Stimulated activated CD8-positive, alpha-beta memory T cell treated with anti-CD3 and anti-CD28 coated beads, Interleukin-12 subunit alpha, Interleukin-12 subunit beta, amount 100 ng/mL, for 1 hour (primary cell): ENCODE results near the gene PTPN9.
"Not testable (repeated sequence)": the region's sequence is repeated elsewhere in the genome, so short reads cannot be mapped to it uniquely, and the experiment has no call there.

Experiments used
- DNase-seq: peaks from one replicate; pipeline ENCODE4 v3.0.0-alpha.2; 2020; ENCODE audit warnings: low read depth

The PTPN9 gene

DNA sequence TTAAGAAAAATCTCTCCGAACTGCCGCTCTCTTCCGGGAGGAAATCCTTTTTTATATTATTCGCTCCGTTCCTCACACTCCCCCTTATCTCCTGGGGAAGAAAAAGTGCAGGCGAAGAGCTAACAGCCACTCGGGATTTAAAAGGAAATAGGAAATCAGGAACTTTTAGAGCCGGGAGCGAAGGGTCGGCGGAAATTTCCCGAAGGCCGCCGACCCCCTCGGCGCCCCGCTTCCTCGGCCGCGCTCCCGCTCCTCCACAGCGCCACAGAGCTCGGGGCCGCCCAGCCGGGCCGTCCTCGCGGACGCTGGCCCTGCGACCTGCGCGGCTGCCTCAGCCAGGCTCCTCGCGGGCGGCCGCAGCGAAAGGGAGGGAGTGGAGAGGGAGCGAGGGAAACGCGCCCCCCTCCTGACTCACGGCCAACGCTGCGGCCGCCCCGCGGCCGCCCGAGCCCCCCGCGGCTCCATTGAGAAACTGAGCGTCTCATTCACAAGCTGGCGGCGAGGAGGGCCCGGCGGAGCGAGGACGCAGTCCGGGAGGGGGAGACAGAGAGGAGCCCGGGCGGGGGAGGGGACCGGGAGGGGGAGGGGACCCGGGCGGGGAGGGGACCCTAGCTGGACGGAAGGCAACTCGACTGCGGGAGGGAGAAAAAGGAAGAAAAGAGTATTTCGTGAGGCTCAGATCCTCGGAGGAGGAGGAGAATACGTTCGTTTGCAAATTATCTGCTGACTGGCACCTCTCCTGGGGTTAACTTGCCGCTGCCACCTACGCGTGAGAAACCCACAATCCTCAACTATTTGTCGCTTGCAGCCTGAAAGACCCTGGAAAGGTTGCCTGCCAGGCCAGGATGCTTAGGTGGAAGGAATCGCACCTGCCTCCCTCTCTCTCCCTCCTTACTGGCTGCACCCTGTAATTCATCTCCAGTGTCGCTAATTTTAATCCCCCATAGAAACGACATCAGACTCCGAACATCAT is at the start of gene PTPN9:
Gene PTPN9, minus strand, starts transcription at position 368 of the 973 bp plus-strand sequence. CDS start 539 bp downstream, outside the sequence.
- peak; percentile 57 for DNase-seq

DNA sequence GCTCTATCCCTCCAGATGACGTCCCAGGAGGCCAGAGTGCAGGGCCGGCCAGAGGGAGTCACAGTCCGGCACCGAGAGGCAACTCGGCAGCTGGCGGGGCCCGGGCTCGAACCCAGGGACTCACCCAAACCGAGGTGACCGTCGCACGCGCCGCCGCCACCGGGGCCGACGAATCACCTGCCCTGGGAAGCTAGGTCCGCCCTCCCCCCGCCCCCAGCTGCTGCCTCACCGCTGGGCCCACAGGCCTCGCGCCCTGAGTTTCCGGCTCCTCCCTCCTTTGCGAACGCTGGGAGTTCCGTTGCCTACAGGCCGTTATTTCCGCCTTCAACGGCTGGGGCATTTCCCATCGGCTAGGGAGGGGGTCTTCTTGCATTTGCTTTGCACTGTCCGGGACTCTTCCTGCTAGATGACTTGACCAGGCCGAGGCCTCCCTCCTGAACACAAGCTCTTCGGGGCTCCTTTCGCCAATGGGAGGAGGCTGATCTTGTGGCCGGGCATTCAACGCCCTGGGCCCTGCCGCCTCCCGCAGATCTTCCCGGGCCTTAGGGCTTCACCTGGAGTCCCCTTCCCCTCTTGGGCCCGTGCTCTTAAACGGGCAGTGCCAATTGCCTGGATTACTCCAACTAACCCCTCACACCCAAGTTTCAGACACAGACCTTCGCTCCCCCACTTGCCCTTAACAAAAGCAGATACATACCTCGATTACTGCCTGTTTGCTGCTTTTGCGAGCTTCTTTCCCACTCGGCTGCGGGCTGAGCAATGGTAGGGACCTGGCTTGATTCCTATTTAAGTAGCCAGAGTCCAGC is 46.6 kb upstream of the PTPN9 start, which contains the start of gene SNUPN:
Gene SNUPN, minus strand, starts transcription at position 184 of the 806 bp plus-strand sequence. CDS start 4,674 bp downstream, outside the sequence.
- DNase-seq, result peak; percentile 85

DNA sequence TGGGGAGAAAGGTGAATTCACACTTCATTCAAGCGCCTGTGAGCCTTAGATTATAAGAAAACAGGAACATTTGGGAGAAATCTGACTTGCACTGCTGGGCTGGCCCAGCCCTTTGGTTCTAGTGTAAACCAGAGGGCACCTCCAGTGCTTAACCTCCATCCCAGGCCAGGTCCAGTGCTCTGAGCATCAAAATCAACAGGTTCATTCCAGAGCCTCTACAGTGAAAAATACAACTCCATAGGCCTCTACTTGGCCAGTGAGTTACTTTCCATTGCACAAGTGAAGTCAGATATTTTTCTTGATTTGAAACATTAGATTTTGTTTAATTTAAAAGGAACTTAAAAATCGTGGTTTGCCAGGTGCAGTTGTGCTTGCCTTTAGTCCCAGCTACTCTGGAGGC is 43.4 kb upstream of the PTPN9 start:
- DNase-seq, result no peak

DNA sequence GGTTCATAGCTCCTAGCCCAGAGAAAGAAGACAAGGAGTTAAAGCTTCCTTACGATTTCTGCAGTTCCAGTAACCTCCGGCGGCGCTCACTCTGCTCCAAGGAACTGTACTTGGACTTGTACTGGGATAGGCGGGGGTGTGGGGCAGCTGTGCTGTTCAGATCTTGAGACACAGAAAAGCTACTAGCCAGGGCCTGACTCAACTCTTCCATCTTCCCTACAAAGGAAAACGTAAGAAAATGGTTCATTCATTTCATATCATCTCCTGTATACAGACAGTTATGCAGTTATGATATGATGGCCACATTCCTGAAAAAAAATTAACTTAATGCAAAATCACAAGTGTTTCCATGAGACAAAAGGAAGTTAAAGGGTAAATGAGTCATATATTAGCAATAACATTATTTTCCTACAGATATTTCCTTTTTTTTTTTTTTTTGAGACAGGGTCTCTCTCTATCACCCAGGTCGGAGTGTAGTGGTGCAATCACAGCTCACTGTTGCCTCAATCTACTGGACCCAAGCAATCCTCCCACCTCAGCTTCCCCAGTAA is 41.8 kb upstream of the PTPN9 start:
- no peak for DNase-seq

DNA sequence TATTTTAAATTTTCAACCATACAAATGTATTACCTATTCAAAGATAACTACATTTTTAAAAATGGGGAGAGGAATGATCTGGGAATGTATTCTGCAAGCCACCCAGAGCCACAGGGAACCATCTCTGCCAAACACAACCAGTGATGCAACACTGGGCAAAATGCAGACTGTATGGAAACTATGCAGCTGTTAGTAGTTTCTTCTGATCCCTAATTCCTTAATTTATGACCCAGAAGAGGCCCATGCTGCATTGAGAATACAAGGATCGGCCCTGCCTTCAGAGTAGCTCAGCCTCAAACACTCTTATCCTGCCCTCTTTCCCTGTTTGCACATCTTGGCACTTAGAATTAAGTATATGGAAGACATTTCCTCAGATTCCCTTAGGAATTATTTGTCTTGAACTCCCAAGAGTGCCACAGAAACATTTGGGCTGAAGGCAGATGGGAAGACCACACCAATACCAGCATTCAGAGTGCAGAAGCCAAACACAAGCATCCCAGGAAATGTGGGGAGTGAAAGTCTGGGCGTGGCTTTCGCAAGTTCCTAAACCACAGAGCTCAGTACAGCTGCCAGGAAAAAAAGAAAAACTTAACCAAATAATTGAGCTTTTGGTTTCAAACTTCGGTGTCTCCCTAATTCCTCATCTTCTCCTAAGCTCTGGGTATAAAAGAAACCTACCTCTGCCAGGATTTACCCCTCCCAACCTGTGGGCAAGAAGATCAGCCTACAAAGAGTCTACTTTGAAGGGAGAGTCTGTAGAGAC is 41.1 kb upstream of the PTPN9 start:
- DNase-seq, result no peak

DNA sequence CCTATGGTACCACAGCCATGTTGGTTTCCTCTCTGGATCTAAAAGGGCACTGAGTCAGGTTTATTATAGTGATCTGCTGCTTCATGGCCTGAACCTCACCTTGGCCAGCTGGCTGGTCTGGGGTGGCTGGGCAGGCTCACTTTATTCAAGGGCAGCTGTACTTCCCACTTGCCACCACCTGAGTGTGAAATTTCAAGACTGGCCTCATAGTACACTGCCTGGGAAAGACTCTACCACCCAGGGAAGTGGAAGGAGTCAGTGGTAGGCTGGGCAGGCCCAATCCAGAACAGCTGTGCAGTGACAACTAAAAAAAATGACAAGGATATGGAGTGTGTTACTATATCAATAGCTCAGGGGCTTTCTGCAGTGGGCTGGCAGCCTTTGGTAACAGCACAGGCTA is 37.7 kb upstream of the PTPN9 start:
- no peak for DNase-seq

DNA sequence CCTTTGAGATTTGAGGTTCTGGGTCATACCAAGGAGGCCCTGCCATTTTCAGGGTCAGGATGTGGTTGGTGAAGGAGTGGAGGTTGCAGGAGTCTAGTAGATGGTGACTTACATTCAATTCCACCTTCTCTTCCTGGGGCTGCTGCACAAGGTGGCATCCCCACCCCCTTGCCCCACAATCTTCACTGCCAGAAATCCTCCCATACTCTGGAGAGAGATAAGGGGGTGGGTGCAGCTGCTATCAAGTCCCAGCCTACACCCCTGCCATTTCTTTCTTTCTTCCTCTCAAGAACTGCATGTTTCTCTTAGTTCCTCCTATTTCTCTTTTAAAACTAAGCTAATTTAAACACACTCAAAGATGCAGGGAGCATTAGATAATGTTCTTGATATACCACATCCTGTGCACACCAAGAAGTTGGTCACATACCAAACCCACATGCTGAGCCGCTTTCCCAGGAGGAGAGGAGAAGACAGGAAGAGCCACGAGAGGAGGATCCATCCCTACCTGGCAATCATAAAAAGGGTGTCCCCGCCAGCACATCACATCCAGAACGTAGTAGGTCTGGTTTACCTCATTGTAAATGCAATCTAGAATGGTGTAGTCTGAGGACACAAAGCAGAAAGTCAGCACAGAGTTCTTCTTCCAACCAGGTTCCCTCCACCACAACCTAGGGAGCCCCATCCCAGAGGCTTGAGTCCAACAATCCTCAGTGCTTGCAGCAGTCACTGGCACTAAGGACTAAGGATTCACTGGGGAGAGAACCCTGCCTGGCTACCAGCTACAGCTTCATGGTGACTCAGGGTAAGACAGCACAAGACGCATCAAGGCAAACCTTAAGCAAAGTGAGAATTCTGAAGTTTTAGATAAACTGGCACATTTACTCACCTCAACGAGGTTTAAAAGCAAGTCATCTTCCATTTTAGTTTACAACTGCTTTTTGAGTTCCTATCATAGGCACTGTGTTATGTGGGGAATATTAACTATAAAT is 27.9 kb upstream of the PTPN9 start:
- no peak for DNase-seq

DNA sequence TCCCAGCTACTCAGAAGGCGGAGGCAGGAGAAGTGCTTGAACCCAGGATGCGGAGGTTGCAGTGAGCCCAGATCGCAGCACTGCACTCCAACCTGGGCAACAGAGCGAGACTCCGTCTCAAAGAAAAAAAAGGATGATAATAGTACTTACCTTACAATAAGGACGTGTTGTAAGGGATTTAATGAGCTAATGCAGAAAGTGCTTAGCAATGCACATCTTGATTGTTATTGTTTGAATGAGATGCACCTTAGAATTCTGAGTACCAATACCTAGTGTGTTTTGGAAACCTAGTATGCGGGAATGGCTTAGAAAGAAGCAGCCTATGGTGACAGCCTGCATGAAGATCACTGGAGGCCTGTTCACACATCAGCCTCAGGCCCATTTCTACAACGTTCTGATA is 26.9 kb upstream of the PTPN9 start:
- no peak for DNase-seq

DNA sequence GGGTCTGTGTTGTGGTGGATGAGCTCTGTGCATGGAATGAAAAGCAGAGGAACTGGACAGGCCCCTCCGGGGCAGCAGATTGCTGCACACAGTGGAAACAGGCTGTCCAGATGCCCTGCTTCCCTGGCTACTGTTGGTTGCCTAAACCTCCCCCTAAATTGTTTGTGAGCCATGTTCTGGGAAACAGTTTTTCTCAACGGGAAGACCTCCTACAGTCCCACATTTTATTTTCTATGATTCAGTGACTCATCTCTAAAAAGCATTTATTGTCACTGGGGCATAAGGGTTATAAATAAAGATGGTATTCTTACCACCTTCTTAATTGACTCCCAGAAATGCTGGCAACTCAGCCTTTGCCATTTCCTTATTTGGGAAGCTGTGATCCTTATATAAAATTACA is 20.3 kb upstream of the PTPN9 start:
- DNase-seq, result no peak

DNA sequence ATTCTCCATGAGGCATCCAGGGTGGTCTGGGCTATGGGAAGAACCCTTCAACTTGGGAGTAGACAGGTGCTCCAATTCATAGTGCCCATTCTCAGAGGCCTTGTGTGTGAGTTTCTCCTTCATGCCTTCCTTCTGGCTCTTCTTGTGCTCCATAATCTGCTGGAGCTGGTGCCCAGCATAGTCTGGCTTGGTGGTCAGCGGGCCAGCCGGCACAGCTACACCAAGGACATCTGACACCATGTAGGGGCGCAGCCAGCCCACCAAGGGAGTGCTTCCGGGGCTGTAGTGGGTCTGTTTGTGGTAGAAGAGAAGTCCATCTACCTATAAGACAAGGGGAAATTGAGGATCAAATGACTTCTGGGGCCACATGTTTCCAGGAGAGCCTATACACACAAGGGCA is 19.2 kb upstream of the PTPN9 start:
- no peak for DNase-seq

DNA sequence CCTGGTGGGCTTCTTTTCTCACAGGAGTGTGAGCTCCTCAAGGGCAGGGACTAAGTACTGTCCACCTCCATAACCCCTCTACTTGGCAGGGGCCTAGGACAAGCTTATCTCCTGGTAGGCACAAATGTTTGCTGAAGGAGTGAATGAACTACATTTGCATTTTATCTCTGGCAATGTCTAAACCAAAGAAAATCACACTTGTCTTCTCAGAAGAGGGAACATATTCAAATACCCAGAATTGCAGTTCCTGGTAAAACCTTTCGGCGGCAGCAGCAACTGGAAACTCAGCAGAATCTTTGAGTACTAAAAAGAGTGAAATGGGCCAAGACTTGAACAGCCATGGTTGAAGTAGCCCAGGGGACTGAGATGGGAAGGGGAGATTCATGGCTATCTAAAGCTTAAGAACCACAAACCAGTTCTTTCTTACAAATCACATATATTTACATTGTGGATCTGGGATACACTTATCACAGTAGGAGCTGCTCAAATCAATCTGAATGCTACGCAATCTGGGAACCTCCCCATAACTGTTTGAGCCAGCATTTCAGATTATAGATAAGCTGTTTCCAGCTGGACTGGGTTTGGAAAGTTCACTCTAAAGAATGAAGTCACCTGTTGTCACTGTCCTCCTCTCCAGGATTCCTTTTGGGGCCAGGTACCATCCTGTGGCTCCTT is 18.7 kb upstream of the PTPN9 start:
- DNase-seq, result no peak

DNA sequence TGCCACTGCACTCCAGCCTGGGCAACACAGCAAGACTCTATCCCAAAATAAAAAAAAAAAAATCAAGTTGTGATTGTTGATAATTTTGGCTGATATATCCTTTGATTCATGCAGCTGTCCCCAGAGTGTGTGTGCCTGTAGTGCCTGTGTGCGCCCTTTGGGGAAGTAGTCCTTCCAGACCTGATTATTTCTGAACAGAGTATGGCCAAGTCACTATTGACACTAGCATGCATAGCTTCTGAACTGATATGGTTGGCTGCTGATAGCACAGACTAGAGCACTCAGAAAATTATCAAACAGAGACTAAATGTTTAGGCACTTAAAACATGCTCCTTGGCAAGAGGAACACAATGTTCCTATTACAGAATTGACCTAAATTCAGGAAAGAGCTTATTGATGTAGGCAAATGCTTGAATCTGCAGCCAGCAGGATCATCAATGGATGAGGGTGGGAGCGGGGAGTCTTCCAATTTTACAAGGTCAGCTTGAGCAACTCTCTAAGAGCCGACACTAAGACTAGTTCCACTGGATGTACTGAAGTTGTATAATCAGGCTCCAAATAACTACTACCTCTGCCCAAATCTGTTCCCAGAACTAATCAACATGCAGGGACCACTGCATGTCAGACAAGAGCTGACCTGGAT is 17.7 kb upstream of the PTPN9 start:
- DNase-seq, result no peak

DNA sequence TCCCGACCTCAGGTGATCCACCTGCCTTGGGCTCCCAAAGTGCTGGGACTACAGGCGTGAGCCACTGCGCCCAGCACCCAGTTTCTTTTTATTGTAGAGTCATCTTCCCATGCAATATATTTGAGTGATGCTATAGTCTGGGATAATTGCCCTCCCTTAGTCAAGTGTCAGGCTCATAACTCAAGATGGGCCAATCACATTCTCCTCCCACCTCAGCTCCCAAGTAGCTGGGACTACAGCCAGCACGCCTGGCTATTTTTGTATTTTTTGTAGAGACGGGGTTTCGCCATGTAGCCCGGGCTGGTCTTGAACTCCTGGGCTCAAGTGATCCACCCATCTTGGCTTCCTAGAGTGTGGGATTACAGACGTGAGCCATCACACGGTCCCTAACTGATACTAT is 15.2 kb upstream of the PTPN9 start:
- no peak for DNase-seq

DNA sequence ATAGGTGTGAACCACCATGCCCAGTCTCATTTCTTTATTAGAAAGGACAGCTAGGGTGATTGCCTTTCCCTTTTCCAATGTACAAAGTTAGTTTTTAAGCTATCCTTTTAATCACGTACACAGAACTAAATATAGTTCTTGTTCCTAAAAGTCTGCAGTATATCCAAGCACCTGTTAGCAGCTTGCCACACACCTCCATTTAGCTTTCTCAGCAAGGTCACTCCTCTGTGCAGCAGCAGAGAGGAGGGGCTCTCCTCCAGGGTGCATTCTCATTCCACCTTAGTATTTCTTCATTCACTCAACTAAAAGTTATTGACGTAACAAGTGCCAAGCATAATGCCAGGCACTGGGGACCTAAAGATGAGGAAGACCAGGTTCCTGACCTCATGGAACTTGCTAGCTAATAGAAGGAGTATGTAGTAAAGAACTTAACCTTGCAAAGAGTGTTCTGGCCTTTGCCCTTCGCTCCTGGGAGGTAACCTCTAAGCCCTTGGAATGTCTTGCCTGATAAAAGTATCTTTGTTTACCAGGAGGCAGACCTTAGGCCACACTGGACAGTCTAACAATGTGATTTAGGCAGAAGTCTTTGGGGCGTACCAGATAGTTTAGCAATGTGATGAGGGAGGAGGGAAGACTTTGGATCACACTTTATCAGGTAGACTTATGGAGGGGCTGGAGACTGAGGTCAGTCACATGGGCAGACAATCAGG is 12.7 kb upstream of the PTPN9 start:
- no peak for DNase-seq

DNA sequence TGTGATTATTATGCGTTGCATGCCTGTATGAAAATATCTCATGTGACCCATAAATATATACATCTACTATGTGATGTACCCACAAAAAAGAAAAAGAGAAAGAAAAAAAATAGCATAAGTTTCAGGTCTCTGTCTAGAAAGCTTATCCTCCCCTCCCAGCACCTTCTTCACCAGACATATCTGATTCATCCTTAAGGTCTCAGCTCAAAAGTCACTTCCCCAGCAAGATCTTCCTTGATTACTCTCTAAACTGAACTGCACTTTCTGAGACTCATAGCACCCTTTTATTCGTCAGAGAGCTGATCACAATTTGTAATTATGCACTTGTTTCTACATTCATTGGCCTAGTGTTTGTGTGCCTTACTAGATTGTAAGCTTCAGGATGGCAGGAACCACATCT is 11.1 kb upstream of the PTPN9 start:
- DNase-seq, result no peak

DNA sequence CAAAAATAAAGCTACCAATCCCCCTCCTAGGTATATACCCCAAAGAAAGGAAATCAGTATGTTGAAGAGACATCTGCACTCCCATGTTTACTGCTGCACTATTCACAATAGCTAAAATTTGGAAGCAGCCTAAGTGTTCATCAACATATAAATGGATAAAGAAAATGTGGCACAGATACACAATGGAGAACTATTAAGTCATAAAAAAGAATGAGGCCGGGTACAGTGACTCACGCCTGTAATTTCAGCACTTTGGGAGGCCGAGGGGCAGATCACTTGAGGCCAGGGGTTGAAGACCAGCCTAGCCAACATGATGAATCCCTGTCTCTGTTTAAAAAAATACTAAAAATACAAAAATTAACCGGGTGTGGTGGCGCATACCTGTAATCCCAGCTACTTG is 10.0 kb upstream of the PTPN9 start:
- no peak for DNase-seq

DNA sequence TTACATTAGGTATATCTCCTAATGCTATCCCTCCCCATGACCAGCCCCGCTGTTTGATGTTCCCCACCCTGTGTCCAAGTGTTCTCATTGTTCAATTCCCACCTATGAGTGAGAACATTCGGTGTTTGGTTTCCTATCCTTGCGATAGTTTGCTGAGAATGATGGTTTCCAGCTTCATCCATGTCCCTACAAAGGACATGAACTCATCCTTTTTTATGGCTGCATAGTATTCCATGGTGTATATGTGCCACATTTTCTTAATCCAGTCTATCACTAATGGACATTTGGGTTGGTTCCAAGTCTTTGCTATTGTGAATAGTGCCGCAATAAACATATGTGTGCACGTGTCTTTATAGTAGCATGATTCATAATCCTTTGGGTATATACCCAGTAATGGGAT is 7.3 kb upstream of the PTPN9 start:
- DNase-seq, result not testable (repeated sequence)

DNA sequence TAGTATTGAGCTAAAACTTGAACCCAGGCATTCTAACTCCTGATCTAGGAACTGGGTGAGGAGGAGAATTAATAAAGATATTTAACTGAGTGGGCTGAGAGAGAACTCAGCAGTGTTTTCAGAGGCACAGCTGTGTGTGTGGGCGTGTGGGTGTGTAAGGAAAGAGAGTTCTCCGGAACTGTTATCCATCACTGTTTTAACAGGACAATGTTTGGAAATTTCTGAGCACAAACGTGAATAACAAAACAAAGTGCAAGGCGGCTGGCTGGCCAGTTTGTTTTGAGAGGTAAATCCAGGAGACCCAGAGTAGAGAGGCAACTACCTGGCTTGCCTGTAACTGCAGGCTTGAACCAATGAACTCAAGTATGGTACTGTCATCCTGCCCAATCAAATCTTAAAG is 5.0 kb upstream of the PTPN9 start:
- DNase-seq, result no peak

DNA sequence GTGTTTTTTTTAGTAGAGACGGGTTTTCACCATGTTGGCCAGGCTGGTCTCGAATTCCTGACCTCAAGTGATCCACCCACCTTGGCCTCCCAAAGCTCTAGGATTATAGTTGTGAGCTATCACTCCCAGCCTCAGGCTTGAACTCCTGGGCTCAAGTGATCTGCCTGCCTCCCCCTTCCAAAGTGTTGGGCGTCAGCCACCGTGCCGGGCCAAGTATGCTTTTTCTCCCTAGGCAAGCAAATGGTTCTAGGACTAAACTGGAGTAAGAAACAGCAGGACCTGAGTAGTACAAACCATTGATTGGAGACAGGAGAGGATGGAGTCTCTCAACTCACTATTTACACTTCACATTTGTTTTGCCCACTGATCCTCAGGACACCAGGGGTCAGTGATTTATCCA is 4.6 kb upstream of the PTPN9 start:
- no peak for DNase-seq
